Stomach (tissue), 4 donors: ENCODE results near the gene SLC24A1.

ENCODE experiments used
- EP300 ChIP-seq: sonication (generic); formaldehyde crosslinking; IDR thresholded peaks from one replicate; pipeline ENCODE4 v1.6.1; 2017; ENCODE audit warnings: antibody characterized with exemption
- POLR2A ChIP-seq, 4 donors: fragments of 450-650 bp; IDR thresholded peaks; one replicate each; pipeline ENCODE4 v1.6.1; 2016; ENCODE audit warnings: antibody characterized with exemption in 4 of 4, control low read depth in 2 of 4, mild to moderate bottlenecking in 1 of 4, moderate library complexity in 1 of 4
- TF ChIP-seq, protein P1 (sequence below), 7 experiments: fragments of 450-650 bp in 4 of 7; fragments of 200-600 bp in 3 of 7; sonication (generic) in 3 of 7; IDR thresholded peaks; one replicate each; pipeline ENCODE4 v1.5.1; 2016 to 2019; ENCODE audit warnings: antibody characterized with exemption in 7 of 7, control low read depth in 2 of 7, mild to moderate bottlenecking in 1 of 7

DNA sequence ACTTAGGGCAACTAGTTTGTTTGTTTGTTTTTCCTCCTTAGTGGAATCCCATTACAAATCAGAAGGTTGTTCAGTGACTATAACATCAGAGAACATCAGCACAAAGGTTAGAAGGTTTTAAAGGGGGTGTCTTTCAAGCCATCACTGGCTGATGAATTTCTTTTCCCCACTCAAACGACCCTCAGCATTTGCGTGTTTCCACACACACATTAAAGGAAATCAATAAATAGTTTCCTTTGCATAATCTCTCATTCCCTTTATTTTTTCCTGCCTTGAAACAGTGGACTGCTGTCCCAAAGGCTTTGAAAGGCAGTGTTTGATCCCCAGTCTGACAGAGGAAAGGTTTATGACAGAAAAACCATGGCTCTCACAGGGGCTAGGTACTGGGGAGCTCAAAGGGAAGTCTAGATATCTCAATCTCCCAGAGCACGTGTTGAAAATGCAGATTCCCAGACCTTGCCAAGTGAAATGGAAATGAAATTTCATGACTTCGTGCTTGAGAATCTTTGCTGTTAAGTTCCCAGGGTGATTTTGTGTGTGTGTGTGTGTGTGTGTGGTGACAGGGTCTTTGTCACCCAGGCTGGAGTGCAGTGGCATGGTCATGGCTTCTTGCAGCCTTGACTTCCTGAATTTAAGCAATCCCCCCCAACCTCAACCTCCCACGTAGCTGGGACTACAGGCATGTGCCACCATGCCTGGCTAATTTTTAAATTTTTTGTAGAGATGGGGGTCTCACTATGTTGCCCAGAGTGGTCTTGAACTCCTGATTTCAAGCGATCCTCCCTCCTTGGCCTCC lies 8.6 kb upstream of the SLC24A1 start:
- TF ChIP-seq, protein P1, sequence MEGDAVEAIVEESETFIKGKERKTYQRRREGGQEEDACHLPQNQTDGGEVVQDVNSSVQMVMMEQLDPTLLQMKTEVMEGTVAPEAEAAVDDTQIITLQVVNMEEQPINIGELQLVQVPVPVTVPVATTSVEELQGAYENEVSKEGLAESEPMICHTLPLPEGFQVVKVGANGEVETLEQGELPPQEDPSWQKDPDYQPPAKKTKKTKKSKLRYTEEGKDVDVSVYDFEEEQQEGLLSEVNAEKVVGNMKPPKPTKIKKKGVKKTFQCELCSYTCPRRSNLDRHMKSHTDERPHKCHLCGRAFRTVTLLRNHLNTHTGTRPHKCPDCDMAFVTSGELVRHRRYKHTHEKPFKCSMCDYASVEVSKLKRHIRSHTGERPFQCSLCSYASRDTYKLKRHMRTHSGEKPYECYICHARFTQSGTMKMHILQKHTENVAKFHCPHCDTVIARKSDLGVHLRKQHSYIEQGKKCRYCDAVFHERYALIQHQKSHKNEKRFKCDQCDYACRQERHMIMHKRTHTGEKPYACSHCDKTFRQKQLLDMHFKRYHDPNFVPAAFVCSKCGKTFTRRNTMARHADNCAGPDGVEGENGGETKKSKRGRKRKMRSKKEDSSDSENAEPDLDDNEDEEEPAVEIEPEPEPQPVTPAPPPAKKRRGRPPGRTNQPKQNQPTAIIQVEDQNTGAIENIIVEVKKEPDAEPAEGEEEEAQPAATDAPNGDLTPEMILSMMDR (IDR thresholded peaks at IDR 0.05) = no peak
- TF ChIP-seq POLR2A (IDR thresholded peaks at IDR 0.05) (no peak), EP300 (no peak)
